Cardiac septum (tissue), 1 donor: ENCODE data around the gene RABGAP1L. TPM values are rescaled to one million over a fixed set of nuclear protein-coding genes. Genes with fewer than 3 reads are reported as not detected.
"Not testable (repeated sequence)": the region's sequence is repeated elsewhere in the genome, so short reads cannot be mapped to it uniquely, and the experiment has no call there.

ENCODE experiments used
- DNase-seq: peaks from one replicate; pipeline ENCODE4 v3.0.0-alpha.2; 2020; ENCODE audit warnings: low spot score
- intact Hi-C: fragments of 100-400 bp; cut with DNase I; formaldehyde crosslinking; loops from one replicate; pipeline ENCODE4 v1.14.0; 2022
- total RNA-seq: library from RNA; stranded (reverse); fragmentation: NEBNext Ultra II Directional; extraction: Animal tissue kit (Norgen Biotek cat#: 25700); gene quantifications from one replicate; pipeline ENCODE4 v1.2.1, GENCODE V29; 2021
- donor health status: DM: no; HTN: no; CAD: no.

Gene RABGAP1L
- total RNA-seq, 1 donor from 2014 or later, result 109 TPM

- intact Hi-C loops, result no loop called here
- no peak for DNase-seq
Observed at GRCh38 chr1:174800216-174800851, 641.0 kb downstream of the RABGAP1L start.

DNA sequence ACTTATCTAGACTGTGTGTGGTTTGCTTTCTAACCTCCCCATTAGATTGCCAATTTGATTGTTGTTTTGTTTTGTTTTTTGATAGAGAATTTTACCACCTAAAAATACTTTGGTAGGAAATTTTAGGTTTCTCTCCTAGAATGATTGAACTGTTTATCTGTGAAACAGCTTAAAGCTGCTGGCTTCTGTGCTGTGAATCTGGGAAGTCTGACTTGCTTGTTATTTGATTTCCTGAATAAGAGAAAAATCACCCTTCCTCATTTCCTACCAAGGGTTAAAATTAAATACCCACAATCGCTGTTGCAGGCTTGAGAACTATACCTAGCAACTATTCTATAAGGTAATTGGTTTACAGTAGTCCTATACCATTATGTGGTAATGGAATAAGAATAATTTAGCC lies 641.6 kb downstream of the RABGAP1L start:
- intact Hi-C loops, result no loop called here
- no peak for DNase-seq

- intact Hi-C loops, result no loop called here
- DNase-seq, result no peak
Observed at GRCh38 chr1:174809755-174810280, 650.5 kb downstream of the RABGAP1L start.

DNA sequence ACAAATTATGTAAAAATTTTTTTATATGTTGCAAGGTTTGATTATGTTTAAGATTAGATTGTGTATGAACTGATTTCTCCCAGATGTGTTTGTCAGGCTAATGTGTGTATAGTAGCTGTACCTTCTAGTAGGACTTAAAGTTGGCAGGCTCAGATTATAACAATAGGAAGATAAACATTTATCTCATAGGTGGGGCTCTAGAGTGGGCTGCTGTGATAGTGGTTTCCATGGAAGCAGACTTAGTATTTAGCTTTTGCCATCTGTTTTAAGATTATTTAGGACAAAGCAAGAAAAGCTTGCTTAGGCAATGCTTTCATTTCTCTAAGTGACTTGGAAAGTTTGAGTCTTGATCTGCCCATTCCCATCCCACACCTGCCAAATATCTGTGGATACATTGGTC lies 652.7 kb downstream of the RABGAP1L start:
- no peak for DNase-seq
- intact Hi-C loops, result no loop called here

GRCh38 chr1:174812656-174813055 lies 653.3 kb downstream of the RABGAP1L start:
- intact Hi-C loops, result no loop called here
- no peak for DNase-seq

GRCh38 chr1:174815036-174815435 lies 655.7 kb downstream of the RABGAP1L start:
- intact Hi-C loops, result no loop called here
- DNase-seq, result no peak

GRCh38 chr1:174815474-174815908 lies 656.2 kb downstream of the RABGAP1L start:
- no peak for DNase-seq
- intact Hi-C loops, result no loop called here

DNA sequence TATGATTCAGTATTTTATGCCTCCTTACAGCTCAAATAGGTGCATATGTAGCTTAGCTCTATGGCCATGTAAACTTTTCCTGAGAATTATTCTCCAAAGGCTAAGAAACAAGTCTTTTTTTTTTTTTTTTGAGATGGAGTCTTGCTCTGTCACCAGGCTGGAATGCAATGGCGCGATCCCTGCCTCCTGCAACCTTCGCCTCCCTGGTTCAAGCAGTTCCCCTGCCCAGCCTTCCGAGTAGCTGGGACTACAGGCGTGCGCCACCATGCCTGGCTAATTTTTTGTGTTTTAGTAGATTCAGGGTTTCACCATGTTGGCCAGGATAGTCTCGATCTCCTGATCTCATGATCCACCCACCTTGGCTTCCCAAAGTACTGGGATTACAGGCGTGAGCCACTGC lies 657.3 kb downstream of the RABGAP1L start:
- DNase-seq, intact Hi-C loops: not testable (repeated sequence)

DNA sequence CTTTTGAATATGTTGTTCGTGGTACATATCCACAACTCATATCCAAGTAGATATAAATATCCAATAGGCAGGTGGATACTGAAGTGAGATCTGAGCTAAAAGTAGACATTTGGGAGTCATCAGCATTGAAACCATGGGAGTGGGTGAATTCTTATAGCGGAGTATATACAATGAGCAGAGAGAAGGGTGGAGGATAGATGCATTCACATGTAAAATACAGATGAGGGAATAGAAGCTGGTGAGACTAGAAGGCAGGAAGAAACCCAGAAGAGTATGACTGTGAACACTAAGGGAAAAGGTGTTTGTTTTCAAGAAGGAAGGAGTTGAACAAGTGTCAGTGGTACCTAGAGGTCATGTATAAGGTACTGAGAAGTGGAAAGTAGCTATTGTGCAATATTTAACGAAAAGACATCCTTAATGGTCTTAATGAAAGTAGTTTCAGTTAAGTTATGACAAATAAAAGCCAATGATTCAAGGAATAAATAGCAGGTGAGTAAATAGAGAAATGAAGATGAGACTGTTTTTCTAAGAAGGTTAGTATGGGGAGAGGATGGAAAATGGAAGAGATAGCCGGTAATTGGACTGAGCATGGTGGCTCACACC lies 658.8 kb downstream of the RABGAP1L start:
- no peak for DNase-seq
- intact Hi-C loops, result no loop called here

DNA sequence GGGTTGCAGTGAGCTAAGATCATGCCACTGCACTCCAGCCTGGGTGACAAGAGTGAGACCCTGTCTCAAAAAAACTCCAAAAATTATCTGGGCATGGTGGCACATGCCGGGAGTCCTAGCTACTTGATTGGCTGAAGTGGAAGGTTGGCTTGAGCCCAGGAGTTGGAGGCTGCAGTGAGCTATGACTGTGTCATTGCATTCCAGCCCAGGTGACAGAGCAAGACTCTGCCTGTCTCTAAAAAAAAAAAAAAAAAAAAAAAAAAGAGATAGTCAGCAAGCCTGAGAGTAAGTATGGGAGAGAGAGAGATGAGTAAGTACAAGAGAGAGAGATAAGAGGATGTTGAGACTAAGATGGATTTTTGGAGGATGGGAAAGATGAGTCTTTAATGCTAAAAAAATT lies 659.6 kb downstream of the RABGAP1L start:
- DNase-seq, result no peak
- intact Hi-C loops, result no loop called here

DNA sequence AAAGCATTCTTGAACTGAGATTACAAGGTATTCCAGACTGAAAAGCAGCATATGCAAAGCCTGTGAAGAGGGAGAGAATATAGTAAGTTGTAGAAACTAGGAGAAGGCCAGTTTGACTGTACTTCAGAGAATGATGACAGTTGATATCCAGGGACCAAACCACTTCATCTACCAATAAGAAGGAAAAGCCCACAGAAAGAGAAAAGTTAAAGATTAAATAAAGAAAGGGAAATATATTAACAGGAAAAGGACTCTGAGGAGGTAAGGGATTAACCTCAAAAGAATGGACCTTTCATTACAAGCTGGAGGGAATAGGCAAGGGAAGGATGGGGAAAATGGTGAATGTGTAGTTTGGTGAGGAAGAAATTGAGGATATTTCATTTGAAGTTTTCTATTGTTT lies 660.3 kb downstream of the RABGAP1L start:
- intact Hi-C loops, result no loop called here
- DNase-seq, result no peak

DNA sequence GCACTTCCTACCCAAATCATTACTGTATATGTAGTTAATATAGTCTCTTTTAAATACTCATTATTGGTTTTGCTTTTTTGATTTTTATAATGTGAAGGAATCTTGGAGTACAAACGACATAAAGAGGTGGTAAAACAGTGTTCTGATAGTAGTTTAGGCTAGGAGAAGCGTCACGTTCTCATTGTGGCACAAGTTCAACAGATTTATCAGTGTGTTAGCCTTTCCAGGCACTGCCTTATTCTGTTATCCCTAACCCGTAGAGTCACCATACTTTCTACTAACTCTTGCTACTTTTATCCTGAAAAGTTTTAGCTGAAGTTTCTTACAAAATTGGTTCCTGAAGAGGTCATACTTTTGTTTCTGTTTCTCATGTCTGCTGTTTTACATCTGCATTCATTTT lies 665.8 kb downstream of the RABGAP1L start:
- no peak for DNase-seq
- intact Hi-C loops, result no loop called here

DNA sequence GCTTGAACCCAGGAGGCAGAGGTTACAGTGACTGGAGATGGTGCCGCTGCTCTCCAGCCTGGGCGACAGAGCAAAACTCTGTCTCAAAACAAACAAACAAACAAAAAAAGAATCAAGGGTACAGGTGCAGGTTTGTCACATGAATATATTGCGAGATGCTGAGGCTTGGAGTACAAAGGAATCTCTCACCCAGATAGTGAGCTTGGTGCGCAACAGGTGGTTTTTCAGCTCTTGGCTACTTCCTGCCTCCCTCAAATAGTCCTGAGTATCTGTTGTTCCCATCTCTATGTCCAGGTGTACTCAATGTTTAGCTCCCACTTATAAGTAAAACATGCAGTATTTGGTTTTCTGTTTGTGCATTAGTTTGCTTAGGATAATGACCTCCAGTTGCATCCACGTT lies 666.5 kb downstream of the RABGAP1L start:
- no peak for DNase-seq
- intact Hi-C loops, result no loop called here

DNA sequence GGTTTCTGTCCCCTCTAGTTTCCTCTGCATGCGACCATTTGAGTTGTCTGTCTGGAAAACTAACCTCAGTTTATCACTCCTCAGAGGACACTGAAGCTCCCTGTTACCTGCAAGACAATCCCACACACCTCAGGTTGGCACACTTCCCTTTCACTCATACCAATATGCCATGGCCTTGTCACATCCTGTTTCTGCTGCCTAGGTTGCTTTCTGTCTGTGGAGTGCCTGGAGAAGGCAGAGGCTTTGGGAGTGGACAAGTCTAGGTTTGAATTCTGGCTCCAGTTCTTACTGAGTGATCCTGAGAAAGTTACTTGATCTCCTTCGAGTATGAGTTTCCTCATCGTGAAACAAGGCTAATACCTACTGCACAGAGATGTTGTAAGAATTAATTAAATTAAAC lies 668.9 kb downstream of the RABGAP1L start:
- no peak for DNase-seq
- intact Hi-C loops, result no loop called here

DNA sequence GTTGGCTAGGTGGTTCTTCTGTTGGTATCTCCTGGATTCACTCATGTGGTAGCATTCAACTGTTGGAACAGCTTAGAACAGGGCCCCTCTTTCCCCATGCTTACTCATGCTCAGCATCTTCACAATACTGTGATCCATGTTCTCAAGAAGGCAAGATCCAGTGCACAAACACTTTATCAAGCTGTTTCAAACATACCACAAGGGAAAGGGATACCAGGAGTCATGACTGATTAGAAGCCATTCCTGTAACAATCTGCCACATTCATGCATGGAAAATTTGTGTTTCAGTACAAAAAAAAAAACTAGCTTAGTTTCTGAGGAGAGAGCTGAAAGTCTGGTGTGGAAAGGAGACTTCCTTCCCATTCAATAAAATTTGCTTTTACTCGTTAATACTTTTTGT lies 670.7 kb downstream of the RABGAP1L start:
- intact Hi-C loops, result no loop called here

DNA sequence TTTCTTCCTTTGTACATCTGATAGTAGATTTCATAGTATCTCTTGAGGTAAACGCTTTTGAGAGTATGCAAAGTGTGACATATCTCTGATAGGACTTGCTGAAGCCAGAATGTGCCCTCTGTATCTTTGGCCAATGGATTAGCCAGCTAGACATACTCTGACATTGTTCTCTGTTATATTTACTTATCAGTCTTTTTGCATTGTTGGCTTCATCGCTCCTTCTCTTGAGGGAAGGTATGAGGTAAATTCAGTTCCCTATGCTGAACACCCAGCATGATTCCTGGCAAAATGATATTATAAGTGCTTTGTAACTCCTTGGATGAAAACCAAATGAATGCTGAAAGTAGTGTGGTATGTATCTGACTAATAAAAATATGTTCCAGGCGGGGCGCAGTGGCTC lies 677.2 kb downstream of the RABGAP1L start:
- intact Hi-C loops, result no loop called here
- DNase-seq, result no peak

More for the DNA sequence above, 670.7 kb downstream of the RABGAP1L start:
- no peak for DNase-seq

DNA sequence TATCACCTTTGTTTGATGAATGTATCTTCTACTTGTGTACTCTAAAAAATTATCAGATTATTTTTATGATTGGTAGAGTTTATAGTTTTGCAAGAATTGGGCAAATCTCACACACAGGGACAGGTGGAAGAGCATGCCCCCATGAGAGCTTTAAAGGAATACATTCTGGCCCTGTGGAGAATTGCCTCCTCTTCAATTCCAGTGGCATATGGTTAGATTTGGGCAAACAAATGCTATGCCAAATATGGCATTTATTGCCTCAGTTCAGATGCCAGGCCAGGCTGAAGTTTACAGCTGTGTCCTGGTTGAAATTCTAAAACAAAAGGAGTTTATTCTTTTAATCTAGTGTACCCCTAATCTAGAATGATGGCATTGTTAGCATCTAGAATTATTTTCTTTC lies 678.1 kb downstream of the RABGAP1L start:
- DNase-seq, result no peak
- intact Hi-C loops, result no loop called here

GRCh38 chr1:174839211-174839610 lies 679.9 kb downstream of the RABGAP1L start:
- DNase-seq, result no peak
- intact Hi-C loops, result no loop called here

- no peak for DNase-seq
- intact Hi-C loops, result no loop called here
Observed at GRCh38 chr1:174841747-174842146, 682.4 kb downstream of the RABGAP1L start.

GRCh38 chr1:174848593-174849560 lies 689.6 kb downstream of the RABGAP1L start:
- intact Hi-C loops, DNase-seq: not testable (repeated sequence)
